Mammary epithelial cell (primary cell): ENCODE data around the gene SCAF8.

Experiments
- EZH2 ChIP-seq: IDR thresholded peaks from 2 replicates; pipeline ENCODE4 v1.6.1; 2012; ENCODE audit warnings: low read length, inconsistent platforms, borderline replicate concordance
- TF ChIP-seq, protein P1 (sequence below), 2 donors: IDR thresholded peaks in 1 of 2; conservative IDR thresholded peaks in 1 of 2; 2 replicates each; pipeline ENCODE4 v1.5.1; 2011 to 2012; ENCODE audit warnings: inconsistent platforms in 2 of 2, low read length in 2 of 2, mild to moderate bottlenecking in 2 of 2, control low read depth in 1 of 2, low read depth in 1 of 2; ENCODE audit not compliant: insufficient read depth in 1 of 2; ENCODE audit errors: extremely low read depth in 1 of 2

DNA sequence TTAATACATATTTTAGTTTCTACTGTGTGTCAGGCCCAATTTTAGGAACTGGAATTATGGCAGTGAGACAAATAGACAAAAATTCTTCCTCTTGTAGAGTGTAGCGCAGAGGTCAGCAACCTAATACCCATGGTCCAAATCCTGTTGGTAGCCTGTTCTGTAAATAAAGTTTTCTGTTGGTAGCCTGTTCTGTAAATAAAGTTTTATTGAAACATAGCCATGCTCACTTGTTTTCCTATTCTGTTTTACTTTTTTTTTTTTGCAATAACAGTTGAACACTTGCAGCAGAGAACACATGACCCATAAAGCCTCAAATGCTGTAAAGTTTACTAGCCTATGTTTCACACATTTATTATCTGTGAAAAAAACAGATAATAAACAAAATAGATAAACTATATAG lies 87.9 kb downstream of the SCAF8 start:
- TF ChIP-seq, protein P1, sequence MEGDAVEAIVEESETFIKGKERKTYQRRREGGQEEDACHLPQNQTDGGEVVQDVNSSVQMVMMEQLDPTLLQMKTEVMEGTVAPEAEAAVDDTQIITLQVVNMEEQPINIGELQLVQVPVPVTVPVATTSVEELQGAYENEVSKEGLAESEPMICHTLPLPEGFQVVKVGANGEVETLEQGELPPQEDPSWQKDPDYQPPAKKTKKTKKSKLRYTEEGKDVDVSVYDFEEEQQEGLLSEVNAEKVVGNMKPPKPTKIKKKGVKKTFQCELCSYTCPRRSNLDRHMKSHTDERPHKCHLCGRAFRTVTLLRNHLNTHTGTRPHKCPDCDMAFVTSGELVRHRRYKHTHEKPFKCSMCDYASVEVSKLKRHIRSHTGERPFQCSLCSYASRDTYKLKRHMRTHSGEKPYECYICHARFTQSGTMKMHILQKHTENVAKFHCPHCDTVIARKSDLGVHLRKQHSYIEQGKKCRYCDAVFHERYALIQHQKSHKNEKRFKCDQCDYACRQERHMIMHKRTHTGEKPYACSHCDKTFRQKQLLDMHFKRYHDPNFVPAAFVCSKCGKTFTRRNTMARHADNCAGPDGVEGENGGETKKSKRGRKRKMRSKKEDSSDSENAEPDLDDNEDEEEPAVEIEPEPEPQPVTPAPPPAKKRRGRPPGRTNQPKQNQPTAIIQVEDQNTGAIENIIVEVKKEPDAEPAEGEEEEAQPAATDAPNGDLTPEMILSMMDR (conservative IDR thresholded peaks at IDR 0.05 in 1 of 2, IDR thresholded peaks at IDR 0.05 in 1 of 2; ENCODE audit: extremely low read depth in 1 of 2, insufficient read depth in 1 of 2, low read depth in 1 of 2, low read length in 2 of 2) = no peak
- no peak for TF ChIP-seq EZH2
